Hematopoietic multipotent progenitor cell treated with erythropoietin and hydrocortisone succinate and interleukin-3 and kit ligand, for 8 days (in vitro differentiated cells): ENCODE results near the gene ZNF839.
A peak's percentile ranks its signal among the peaks of the same experiment; 100 is the strongest.
"Not testable (repeated sequence)": the region's sequence is repeated elsewhere in the genome, so short reads cannot be mapped to it uniquely, and the experiment has no call there.

Experiments
- DNase-seq: peaks from one replicate; pipeline ENCODE4 v3.0.0-alpha.2; 2015

The ZNF839 gene

GRCh38 chr14:102342238-102342637, 22.7 kb downstream of the ZNF839 start:
- no peak for DNase-seq

DNA sequence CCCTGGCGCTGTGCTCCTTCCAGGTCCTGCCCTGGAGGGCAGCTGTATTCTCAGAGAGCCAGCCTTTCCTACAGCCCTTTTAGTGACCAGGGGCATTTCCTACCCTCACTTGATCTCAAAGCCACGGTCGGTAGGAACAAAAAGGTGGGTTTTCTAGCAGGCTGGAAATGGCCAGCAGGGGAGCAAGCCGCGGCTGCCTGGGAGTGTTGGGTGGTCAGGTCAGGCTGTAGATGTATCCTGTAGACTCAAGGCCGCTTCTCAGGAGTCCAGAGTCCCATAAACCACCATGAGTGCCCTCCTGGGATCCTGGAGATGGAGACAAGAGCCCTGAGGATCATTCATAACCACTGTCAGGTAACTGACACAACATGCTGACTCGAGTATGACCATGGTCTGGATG, 24.5 kb downstream of the ZNF839 start:
- no peak for DNase-seq

DNA sequence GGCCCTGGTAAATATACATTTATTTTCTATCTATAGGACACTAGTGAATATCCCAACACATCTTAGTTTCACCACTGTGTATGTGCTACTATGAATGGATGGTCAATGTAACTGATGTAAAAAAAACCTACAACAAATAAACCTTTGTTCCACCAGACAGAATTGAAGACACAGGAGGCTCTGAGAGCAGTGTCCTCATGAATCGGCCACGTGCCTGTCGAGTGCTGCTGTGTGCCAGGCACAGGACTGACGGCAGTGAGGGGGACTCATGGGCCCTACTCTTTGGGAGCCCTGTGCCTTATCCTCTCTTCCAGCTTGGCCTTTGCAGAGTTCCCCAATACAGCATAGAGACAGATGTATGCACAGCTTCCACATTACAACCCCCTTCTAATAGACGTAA, 24.9 kb downstream of the ZNF839 start:
- no peak for DNase-seq

DNA sequence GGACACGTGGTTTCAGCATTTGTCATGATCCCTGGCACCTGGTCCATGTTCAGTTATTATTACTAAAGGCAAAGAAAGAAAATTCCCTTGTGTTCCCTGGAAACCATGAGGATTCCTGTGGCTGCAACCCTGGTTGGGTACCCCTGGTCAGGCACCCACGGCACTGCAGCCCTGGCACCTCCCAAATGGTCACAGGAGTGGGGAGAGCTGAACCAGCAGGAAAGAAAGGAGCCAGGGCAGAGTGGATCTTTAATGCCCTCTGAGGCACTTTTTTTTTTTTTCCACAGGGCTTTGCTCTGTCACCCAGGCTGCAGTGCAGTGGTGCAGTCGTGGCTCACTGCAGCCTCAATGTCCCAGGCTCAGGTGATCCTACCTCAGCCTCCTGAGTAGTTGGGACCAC, 25.7 kb downstream of the ZNF839 start:
- no peak for DNase-seq

DNA sequence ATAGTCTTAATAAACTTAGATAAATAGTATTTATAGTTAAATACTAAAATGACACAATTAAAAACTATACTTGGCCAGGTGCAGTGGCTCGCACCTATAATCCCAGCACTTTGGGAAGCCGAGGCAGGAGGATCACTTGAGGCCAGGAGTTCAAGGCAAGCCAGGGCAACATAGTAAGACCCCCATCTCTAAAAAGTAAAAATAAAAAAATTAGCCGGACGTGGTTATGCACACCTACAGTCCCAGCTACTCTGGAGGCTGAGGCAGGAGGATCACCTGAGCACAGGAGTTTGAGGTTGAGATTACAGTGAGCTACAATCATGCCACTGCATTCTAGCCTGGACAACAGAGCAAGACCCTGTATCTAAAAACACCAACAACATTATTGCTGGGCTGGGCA, 27.1 kb downstream of the ZNF839 start:
- DNase-seq = no peak

- DNase-seq = no peak
These were observed 28.8 kb downstream of the ZNF839 start for GRCh38 chr14:102348376-102348775.

- no peak for DNase-seq
These were observed 31.5 kb downstream of the ZNF839 start for GRCh38 chr14:102351023-102351422.

DNA sequence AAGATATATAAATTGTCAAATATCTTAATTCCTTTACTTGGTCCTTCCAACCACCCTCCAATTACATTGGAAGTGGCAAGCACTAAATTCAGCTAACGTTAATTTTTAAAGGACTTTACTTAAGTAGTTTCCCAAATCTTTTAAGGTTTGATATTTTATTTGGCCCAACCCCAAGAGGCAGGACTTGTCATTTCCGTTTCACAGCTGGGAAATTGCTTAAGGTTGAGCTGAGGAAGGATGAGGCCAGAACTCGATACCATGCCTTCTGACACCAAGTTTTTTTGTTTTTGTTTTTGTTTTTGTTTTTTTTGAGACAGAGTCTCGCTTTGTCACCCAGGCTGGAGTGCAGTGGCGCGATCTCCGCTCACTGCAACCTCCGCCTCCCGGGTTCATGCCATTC, 32.0 kb downstream of the ZNF839 start:
- DNase-seq = not testable (repeated sequence)

DNA sequence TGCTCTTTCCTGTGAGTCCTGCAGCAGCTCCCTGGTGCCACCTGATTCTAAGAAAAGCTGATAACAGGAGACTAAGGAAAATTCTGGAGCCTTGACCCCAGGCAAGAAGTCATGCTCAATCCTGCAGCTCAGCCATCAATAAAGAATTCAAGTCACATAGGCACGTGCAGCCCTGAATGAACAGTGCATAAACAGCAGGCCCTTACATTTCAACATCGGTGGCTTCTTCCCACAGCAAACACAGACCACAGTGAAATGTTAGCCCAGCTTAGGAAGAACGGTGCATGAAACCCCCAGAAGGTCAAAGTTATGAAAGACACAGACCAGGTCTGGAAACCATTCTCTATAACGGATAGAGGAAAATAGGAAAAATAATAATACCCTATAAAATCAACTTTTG, 32.7 kb downstream of the ZNF839 start:
- DNase-seq = no peak

DNA sequence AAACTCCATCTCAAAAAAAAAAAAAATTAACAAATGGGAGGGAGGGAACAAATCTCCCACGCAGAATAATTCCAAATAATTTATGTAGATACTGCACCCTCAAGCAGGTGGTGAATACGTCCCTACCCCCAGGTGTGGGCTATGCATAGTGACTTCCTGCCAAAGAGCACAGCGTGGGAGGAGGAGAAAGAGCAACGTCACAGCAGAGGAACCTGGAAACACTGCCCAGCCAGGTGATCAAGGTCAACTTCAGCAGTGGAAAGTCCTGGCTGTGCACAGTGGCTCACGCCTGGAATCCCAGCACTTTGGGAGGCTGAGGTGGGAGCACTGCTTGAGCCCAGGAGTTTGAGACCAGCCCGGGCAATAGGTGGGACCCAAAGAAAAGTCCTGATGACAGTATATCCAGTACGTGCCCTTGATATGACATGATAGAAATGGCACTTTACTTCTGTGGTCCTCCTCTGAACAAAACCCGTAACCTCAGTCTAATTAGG, 33.6 kb downstream of the ZNF839 start:
- DNase-seq = no peak

- DNase-seq = no peak
These were observed 36.7 kb downstream of the ZNF839 start for GRCh38 chr14:102356280-102356679.

GRCh38 chr14:102359341-102359740, 39.8 kb downstream of the ZNF839 start:
- DNase-seq = peak; percentile 55

GRCh38 chr14:102360388-102360787, 40.8 kb downstream of the ZNF839 start:
- DNase-seq = no peak

GRCh38 chr14:102362084-102362483, 42.5 kb downstream of the ZNF839 start:
- DNase-seq = peak; percentile 17

DNA sequence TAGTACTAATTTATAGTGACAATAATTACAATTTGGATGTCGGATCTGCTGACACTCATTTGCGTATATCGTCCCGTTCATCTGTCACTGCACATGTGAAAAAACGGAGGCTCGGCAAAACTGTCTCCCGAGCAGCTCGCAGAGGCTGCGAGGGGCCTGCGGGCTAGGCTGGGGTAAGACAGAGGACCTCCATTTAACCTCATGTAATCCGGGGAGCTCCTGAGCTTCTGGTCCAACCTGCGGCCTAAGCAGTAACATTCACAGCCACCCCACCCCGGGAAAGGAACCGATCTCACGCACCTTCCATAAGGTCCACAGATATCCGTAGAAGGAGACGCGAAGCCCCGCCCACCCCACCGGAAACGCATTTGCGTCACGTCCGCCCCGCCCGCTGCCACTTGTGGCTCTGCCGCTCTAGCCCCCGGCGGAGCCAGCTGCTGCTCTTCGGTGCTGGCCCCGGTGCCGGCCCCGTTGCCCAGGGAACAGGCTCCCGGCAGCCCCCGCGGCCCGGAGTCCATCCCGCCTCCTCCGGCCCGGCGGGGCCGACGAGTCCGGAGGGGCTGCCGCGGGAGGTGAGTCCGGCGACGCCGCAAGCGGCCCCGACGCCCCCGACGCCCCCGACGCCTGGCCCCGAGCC, 43.1 kb downstream of the ZNF839 start, which contains the start of the genes CINP and TECPR2:
CINP (minus strand) TSS at position 346 of the 637 bp plus-strand sequence; CDS start at position 307, 39 bp downstream.
TECPR2 (plus strand) TSS at position 397 of the 637 bp plus-strand sequence. CDS start 13,781 bp downstream, outside the sequence.
- peak; percentile 90 for DNase-seq

DNA sequence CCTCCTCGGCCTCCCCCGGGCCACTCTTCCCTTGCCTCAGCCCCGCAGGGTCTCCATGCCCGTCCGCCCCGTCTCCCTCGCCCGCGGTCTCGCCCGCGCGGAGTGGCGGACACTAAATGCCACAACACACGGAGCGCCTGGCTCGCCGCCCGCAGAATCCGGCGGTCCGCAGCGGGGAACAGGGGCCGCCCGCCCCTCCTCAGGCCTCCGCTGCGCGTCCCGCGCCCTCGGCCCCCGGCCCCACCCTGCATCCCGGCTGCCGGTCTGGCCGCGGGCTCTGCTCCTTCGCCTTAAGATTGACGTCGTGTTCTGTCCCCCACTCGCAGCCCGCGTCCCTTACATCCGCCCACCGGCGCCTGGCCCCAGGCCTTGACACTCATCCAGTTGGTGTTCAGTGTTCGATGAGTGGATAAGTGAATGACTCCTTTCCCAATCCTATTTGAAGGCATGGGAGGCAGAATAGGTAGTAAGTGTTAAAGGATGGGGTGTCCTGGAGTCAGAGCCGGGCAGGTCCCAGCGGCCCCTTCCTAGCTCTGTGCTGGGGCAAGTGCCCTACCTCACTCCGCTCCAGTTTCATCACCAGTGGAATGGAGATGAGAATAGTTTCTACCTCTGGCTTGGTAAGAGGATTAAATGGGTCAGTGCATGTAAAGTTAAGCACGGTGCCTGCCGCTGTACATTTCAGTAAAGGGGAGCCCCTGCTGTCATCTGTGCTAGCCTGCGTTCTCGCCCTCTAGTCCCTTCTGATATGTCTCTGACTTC, 43.8 kb downstream of the ZNF839 start:
- peak; percentile 30 for DNase-seq

DNA sequence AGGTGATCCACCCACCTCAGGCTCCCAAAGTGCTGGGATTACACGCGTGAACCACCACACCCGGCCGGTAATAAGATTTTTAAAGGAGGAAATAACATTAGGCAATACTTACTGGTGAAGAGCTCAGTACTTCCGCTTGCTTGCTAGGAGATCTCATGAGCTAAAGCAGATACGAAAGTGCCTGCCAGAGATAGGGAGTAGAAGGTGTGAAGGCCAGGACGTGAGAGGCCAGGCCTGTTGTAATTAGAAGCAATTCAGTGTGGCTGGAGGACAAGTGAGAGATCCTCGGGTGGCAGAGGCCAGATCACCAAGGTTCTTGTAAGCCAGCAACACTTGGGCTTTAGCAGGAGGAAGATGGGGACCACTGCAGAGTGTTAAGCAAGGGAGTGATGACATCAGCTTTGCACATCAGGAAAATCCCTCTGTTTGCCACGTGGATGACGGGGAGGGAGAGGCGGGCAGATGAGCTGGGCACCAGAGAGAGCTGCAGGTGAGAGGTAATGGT, 50.8 kb downstream of the ZNF839 start:
- no peak for DNase-seq

DNA sequence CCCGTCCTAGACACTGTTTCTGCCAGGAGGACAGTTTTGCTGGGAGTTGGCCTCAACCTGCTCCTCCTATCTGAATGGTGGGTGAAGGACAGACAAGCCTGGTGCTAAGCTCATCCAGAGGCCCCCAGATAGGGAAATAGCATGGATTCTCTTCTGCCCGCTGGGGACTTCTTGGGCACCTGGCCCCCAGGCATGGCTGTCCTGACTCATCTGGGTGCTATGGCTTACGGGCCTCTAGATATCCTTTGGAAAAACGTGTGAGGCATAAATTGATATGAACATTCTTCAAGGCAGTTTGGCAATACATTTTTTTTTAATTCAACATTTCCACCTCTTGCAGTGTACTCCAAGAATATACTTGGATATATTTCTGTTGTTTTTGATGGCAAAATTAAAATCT, 51.8 kb downstream of the ZNF839 start:
- DNase-seq = no peak

DNA sequence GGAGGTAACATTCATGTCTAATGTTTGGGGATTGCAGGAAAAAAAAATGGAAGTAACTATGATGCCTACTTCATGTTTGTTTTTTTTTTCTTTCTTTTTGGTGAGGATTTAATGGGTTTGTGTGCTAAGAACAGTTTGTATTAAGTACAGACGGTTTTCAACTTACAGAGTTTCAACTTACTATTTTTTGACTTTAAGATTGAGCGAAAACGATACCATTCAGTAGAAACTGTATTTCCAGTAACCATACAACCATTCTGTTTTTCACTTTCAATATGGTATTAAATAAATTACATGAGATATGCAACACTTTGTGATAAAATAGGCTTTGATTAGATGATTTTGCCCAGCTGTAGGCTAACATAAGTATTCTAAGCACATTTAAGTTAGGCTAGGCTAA, 53.6 kb downstream of the ZNF839 start:
- DNase-seq = no peak

- no peak for DNase-seq
These were observed 54.7 kb downstream of the ZNF839 start for GRCh38 chr14:102374264-102374663.

GRCh38 chr14:102375119-102375518, 55.6 kb downstream of the ZNF839 start:
- no peak for DNase-seq

GRCh38 chr14:102377696-102378095, 58.1 kb downstream of the ZNF839 start:
- no peak for DNase-seq

- DNase-seq = no peak
These were observed 59.3 kb downstream of the ZNF839 start for GRCh38 chr14:102378830-102379229.

GRCh38 chr14:102387086-102387485, 67.5 kb downstream of the ZNF839 start:
- no peak for DNase-seq
